Rectal smooth muscle tissue (tissue), 1 donor: Measurements from ENCODE around the gene WBP2NL.
A peak's percentile ranks its signal among the peaks of the same experiment; 100 is the strongest.
"Not testable (repeated sequence)": the region's sequence is repeated elsewhere in the genome, so short reads cannot be mapped to it uniquely, and the experiment has no call there.

ENCODE experiments used
- H3K27ac ChIP-seq: one replicate; pipeline ENCODE4 v1.7.0; 2013; ENCODE audit warnings: low read depth, low read length, inconsistent platforms
- H3K27me3 ChIP-seq: one replicate; pipeline ENCODE4 v1.7.0; 2013; ENCODE audit warnings: low read length; ENCODE audit not compliant: control insufficient read depth, insufficient read depth
- H3K36me3 ChIP-seq: one replicate; pipeline ENCODE4 v1.7.0; 2013; ENCODE audit warnings: low read length; ENCODE audit not compliant: control insufficient read depth, insufficient read depth
- H3K4me1 ChIP-seq: one replicate; pipeline ENCODE4 v1.7.0; 2013; ENCODE audit warnings: low read length; ENCODE audit not compliant: control insufficient read depth, insufficient read depth
- H3K4me3 ChIP-seq: one replicate; pipeline ENCODE4 v1.7.0; 2013; ENCODE audit warnings: low read length
- H3K9ac ChIP-seq: one replicate; pipeline ENCODE4 v1.7.0; 2013; ENCODE audit warnings: low read length

The WBP2NL gene

GRCh38 chr22:41998361-41999261 lies at the start of gene WBP2NL:
Gene WBP2NL, plus strand, starts transcription at chr22:41998788. Its CDS starts 31 bp downstream, at chr22:41998819.
- Histone ChIP-seq H3K4me1 (no peaks in the 10 kb centered on the region), H3K9ac (no peak within 1 kb of the TSS), H3K27me3 (no peaks in the 10 kb centered on the region), H3K4me3 (peak within 1 kb of the TSS; percentile 71), H3K36me3 (no peaks in the 10 kb centered on the region), H3K27ac (no peak within 1 kb of the TSS)

GRCh38 chr22:41948928-41949296 lies 49.7 kb upstream of the WBP2NL start:
- not testable (repeated sequence) for H3K27me3 ChIP-seq, H3K36me3 ChIP-seq, H3K9ac ChIP-seq, H3K4me3 ChIP-seq, H3K4me1 ChIP-seq, H3K27ac ChIP-seq

- Histone ChIP-seq H3K27me3 (no peaks in the 10 kb centered on the region), H3K9ac (no peak overlapping the region), H3K4me3 (no peak overlapping the region), H3K27ac (no peak overlapping the region), H3K36me3 (no peaks in the 10 kb centered on the region), H3K4me1 (peaks cover 5% of the 10 kb centered on the region)
These were observed 49.2 kb upstream of the WBP2NL start for GRCh38 chr22:41949297-41949965.

- no peak within 1 kb of the TSS for H3K9ac ChIP-seq
- H3K4me1 ChIP-seq = no peaks in the 10 kb centered on the region
- no peaks in the 10 kb centered on the region for H3K27me3 ChIP-seq
- H3K36me3 ChIP-seq = no peaks in the 10 kb centered on the region
- no peak within 1 kb of the TSS for H3K27ac ChIP-seq
- no peak within 1 kb of the TSS for H3K4me3 ChIP-seq
These were observed 46.6 kb upstream of the WBP2NL start, which contains the start of gene SMIM45 for GRCh38 chr22:41951898-41952474. Gene SMIM45, plus strand, starts transcription at chr22:41952150.

- no peak overlapping the region for H3K4me3 ChIP-seq
- H3K4me1 ChIP-seq = no peaks in the 10 kb centered on the region
- H3K27ac ChIP-seq = no peak overlapping the region
- no peaks in the 10 kb centered on the region for H3K36me3 ChIP-seq
- no peak overlapping the region for H3K9ac ChIP-seq
- no peaks in the 10 kb centered on the region for H3K27me3 ChIP-seq
These were observed 45.9 kb upstream of the WBP2NL start for GRCh38 chr22:41952713-41953112.

GRCh38 chr22:41957941-41958556 lies 40.5 kb upstream of the WBP2NL start:
- H3K9ac ChIP-seq = no peak overlapping the region
- peaks cover 5% of the 10 kb centered on the region for H3K27me3 ChIP-seq
- no peak overlapping the region for H3K27ac ChIP-seq
- no peaks in the 10 kb centered on the region for H3K36me3 ChIP-seq
- no peak overlapping the region for H3K4me3 ChIP-seq
- H3K4me1 ChIP-seq = no peaks in the 10 kb centered on the region

GRCh38 chr22:41963453-41964111 lies 35.0 kb upstream of the WBP2NL start:
- Histone ChIP-seq H3K9ac (no peak overlapping the region), H3K27ac (no peak overlapping the region), H3K4me1 (no peaks in the 10 kb centered on the region), H3K27me3 (no peaks in the 10 kb centered on the region), H3K36me3 (no peaks in the 10 kb centered on the region), H3K4me3 (no peak overlapping the region)

GRCh38 chr22:41964112-41964491 lies 34.5 kb upstream of the WBP2NL start:
- Histone ChIP-seq H3K9ac (no peak overlapping the region), H3K4me1 (no peaks in the 10 kb centered on the region), H3K4me3 (no peak overlapping the region), H3K27me3 (no peaks in the 10 kb centered on the region), H3K36me3 (no peaks in the 10 kb centered on the region), H3K27ac (no peak overlapping the region)

GRCh38 chr22:41966225-41966606 lies 32.4 kb upstream of the WBP2NL start:
- H3K9ac ChIP-seq = no peak overlapping the region
- H3K27me3 ChIP-seq = peaks cover 5% of the 10 kb centered on the region
- H3K4me3 ChIP-seq = no peak overlapping the region
- H3K4me1 ChIP-seq = no peaks in the 10 kb centered on the region
- H3K27ac ChIP-seq = no peak overlapping the region
- no peaks in the 10 kb centered on the region for H3K36me3 ChIP-seq

GRCh38 chr22:41966607-41967240 lies 31.9 kb upstream of the WBP2NL start:
- Histone ChIP-seq H3K4me3 (no peak overlapping the region), H3K27me3 (peaks cover 6% of the 10 kb centered on the region), H3K27ac (no peak overlapping the region), H3K4me1 (no peaks in the 10 kb centered on the region), H3K36me3 (no peaks in the 10 kb centered on the region), H3K9ac (no peak overlapping the region)

GRCh38 chr22:41968601-41969000 lies 30.0 kb upstream of the WBP2NL start:
- H3K4me1 ChIP-seq = no peaks in the 10 kb centered on the region
- H3K9ac ChIP-seq = no peak overlapping the region
- H3K27me3 ChIP-seq = peaks cover 6% of the 10 kb centered on the region
- no peak overlapping the region for H3K27ac ChIP-seq
- no peak overlapping the region for H3K4me3 ChIP-seq
- no peaks in the 10 kb centered on the region for H3K36me3 ChIP-seq
